GM21737 (cell line): ENCODE data around the gene LTK.

Experiments
- ATAC-seq: cut with Tn5 transposase; IDR thresholded peaks from one replicate; pipeline ENCODE4 v1.9.1; 2021; ENCODE audit warnings: mild to moderate bottlenecking, moderate library complexity; ENCODE audit not compliant: unreplicated experiment

The LTK gene

DNA sequence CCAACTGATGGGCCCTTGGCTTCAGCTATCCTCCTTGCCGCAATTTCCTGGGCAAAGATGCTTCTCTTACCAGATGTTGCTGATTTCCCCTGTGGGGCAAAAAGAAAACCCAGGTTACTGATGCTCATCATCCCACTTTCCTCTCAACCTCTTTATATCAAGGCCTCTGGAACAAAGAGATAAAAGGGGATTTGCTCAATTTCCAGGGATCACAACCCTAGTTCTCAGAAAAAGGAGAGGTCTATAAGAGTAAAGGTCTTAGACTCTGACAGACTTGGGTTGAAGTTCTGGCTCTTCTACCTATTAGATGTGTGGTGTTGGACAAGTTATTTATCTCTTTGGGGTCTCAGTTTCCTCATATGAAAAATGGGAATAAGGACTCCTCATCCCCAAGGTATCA is 21.9 kb upstream of the LTK start:
- no peak for ATAC-seq

DNA sequence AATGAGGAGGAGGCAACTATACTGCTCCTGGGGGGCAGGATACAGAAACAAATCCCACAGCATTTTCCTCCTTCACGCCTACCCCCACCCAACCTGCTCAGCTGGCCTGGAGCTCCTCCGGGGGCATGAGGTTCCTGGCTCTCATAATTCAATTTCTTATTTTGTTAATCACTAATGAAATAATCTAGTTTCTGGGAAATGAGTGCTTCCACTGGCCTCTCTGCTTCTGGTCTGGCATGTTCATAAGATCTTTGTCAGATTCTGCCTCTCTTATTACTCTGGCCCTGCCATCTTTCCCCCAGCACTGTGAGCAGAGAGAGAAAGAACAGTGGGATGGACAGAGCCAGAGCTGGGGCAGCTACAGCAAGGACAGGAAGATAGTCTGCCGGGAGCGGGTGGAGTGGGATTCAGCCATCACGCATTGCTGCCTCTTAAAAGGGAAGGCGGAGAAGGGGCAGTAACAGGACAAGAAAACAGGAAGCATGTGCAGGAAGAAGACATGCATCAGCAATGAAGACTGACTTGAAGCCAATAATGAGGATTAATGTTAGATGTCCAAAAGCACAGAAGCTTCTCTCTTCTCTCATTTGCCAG is 16.8 kb upstream of the LTK start:
- no peak for ATAC-seq

GRCh38 chr15:41523097-41523496 is 9.5 kb upstream of the LTK start:
- no peak for ATAC-seq

DNA sequence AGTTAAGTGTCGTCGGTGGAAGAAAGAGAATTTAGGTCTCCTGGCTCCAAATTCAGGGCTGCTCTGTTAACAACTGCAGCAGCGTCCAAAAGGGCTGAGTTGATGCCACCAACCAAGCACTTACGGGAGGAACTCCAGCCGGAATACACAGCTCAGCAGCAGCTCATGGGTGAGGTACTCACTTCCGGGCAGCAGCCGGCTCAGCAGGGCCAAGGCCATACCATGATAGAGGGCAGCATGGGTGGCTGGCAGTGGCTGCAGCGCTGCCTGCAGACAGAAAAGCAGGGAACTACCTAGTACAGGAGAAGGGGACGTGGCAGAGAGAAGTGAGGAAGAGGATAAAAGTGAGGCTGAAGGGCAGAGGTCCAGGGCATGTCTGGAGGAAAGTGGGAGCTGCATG is 8.0 kb upstream of the LTK start:
- ATAC-seq, result no peak

DNA sequence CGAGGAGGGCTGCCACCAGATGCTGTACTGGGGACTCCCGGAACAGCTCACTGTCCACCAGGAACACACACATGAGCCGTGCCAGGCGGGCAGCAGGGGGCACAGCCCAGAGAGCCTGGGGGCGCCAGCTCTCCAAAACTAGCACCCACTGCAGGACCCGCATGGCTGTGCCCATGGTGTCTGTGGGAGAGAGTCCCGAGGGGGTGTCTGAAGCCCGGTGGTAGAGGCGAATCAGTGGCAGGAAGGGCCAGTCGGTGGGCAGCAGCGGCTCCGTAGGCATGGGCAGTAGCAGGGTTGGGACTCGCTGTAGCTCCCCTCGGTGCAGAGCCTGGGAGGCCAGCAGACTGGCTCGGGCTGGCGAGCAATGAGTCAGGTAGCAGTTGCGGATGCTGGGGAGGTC is 7.0 kb upstream of the LTK start:
- no peak for ATAC-seq

DNA sequence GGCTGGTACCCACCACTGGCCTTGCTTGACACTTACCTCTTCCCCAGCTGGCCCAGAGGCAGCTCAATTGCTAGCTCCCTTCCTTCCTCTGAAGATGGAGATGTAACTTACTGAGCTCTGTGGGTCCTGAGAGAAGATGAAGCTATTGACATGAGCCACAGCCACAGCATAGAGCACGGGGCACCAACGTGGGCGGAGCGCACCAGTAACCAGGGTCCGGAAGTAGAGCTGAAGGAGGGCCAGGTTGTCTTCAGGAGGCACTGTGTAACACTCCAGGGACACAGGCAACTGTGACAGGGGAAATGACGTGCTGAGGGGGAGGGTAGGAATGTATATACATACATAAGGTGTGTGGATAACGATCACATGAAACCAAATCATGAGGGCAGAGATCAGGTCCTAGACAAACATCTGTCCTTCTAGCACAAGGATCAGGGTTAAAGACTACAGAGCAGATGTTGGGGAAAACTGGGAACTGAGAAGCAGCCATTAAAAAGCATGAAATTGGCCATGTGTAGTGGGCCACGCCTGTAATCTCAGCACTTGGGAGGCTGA is 4.3 kb upstream of the LTK start:
- no peak for ATAC-seq

DNA sequence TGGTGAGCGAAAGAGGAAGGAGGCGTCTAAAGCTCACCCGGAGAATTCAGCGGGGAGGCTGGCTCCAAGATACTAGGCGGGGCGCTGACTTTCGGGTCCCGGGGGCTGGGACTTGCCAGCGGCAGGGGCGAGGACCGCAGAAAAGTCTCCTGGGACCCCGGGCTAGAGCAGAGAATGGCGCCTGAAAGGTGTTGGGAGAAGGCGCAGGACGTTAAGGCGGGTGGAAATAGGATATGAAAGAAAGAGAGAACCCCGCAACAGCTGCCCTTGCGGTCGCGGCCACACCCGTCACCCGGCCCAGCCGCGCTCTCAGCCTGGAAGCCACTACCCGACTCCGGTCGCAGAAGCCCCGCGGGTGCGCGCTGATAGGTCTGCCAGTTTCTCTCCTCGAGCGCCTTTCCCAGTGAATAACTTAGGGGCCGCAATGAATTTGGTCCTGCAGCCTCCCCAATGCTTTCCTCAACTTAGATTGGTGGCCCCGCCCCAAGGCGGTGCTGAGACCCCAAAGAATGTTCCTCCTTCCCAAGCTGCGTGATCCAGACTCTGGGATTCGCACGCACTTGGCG is 604 bp downstream of the LTK start:
- ATAC-seq, result no peak

DNA sequence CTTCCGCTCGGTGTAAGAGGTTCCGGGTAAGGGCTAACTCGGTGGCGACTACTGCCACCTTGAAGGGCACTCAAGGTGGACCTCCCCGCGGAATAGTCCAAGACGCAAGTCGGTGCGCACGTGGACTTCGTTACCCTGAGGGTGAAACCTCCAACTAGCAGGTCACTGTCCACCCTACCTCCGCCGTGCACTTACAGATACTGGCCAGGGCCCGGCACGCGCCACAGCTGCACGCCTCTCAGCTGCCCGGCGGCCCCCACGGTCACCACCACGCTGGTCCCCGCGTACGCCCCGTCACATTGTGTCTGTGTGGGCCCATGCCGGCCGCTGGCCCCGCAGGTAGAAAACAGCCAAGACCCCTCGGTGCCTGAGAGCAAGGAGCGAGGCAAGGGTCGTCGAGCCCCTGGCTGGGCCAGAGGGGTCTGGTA is 1.1 kb downstream of the LTK start:
- ATAC-seq, result no peak

DNA sequence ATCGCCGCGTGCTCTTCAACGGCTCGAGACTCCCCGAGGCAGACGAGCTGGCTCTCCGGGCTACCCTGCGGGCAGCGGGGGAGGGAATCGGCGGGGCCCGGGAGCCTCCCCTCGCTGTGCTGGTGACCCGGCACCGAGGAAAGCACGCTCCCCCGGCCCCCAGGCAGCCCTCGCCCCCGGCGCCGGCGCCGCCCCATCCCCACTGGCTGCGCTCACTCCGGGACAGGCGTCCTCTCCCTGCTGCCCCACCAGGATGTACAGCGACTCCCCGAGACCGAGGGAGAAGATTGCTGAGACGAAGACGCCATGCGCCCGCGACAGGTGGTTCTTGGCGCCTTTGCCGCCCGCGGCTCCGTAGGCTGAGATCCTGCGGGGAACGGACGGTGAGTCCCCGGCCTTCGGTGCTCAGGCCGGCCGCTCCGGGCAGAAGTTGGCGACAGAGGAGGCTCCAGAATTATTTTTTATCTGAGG is 1.7 kb downstream of the LTK start:
- no peak for ATAC-seq

- ATAC-seq, result no peak
Measured at GRCh38 chr15:41511331-41511898, 2.2 kb downstream of the LTK start.

DNA sequence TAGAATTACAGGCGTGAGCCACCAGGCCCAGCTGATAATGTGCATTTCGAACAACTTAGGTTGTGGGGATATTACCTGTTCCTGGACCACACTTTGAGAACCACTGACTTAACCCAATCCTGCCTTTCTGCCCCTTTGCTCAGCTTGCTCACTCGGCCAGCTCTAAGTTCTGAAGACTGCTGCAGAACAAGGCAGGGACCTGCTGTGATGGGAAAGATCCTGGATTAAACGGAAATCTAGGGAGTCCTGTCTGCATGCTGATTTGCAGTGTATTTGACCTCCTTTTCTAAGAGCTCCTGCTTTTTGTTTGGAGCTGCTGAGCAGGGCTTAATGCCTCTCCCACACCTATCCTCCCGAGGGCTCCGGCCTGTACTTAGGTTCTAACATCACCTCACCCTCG is 2.9 kb downstream of the LTK start:
- no peak for ATAC-seq

GRCh38 chr15:41507820-41508290 is 5.8 kb downstream of the LTK start:
- ATAC-seq, result no peak

- ATAC-seq, result no peak
Measured at GRCh38 chr15:41506796-41507341, 6.8 kb downstream of the LTK start.

GRCh38 chr15:41505776-41506175 is 7.9 kb downstream of the LTK start:
- ATAC-seq, result no peak

GRCh38 chr15:41504751-41505492 is 8.7 kb downstream of the LTK start:
- no peak for ATAC-seq

DNA sequence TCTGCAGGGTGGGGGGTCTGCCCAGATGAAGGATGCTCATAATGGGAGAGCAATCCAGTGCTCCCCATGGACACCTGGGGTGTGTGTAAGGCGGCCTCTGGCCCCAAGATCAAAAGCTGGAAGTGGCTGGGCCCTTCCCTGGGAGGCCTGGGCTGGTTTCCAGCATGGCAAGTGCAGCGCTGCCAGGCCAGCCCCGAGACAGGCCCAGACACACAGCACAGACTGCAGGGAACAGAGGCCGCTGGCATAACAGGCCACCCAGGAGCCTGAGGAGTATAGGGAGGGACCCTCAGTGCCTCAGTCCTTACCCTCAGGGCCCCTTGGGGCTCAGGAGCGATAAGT is 10.0 kb downstream of the LTK start:
- no peak for ATAC-seq

DNA sequence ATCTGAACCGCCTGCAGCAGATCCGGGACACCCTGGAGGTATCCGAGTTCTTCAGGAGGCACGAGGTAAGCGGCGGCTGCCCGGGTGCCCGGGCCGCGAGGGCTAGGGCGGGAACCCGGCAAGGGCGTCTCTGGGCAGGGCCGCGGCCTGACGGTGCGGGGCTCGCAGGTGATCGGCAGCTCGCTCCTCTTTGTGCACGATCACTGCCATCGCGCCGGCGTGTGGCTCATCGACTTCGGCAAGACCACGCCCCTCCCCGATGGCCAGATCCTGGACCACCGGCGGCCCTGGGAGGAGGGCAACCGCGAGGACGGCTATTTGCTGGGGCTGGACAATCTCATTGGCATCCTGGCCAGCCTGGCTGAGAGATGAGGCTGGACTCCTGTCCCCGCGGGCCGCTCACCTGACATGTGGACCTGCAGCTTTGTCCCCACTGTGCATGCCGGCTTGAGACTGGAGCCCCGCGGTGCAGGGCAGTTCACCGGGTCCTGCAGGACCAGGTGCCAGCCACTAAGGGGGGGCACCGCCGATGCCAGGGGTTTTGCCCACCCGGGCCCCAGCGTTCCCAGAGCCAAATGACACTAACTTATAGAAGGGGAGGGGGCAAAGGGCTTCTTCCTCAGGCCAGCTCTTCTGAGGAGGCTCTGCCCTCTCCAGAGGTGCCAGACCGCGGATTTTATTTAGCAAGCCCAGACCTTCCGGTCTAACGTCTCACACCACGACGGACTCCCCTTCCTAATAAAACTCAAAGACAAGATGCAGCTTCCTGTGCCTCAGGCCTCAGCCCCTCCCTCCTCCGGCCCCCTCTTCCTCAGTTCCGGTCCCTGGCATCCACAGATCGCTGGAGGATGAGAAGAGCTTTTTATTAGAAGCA is 10.6 kb downstream of the LTK start:
- no peak for ATAC-seq

DNA sequence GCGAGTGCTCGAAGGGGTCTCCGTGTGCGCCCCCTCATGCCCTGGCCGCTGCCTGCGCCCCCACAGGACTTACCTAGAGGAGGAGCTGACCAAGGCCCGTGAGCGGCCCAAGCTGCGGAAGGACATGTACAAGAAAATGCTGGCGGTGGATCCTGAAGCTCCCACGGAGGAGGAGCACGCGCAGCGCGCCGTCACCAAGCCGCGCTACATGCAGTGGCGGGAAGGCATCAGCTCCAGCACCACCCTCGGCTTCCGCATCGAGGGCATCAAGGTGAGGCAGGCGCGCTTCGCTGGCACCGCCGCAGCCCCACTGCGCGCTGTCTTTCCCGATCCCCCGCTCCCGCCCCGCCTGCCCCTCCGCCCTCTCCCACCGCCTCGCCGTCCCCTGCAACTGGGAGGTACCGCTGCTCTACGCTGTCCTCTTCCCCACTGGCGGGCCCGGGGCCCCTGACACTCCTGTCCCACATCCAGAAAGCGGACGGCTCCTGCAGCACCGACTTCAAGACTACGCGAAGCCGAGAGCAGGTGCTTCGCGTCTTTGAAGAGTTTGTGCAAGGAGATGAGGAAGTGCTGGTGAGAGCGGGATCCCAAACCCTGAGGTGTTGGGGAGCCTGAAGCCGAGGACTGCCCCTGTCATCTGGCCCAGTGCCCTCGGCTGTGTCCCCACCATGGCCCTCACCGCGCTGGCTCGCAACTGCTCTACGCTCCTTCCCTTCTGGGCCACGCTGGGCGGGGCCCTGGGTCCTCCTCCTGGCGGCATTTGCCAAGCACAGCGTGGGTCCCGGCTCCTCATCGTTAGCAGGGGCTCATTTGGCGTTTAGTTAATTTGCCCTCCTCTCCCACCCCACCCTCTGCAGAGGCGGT is 11.5 kb downstream of the LTK start:
- ATAC-seq, result no peak

DNA sequence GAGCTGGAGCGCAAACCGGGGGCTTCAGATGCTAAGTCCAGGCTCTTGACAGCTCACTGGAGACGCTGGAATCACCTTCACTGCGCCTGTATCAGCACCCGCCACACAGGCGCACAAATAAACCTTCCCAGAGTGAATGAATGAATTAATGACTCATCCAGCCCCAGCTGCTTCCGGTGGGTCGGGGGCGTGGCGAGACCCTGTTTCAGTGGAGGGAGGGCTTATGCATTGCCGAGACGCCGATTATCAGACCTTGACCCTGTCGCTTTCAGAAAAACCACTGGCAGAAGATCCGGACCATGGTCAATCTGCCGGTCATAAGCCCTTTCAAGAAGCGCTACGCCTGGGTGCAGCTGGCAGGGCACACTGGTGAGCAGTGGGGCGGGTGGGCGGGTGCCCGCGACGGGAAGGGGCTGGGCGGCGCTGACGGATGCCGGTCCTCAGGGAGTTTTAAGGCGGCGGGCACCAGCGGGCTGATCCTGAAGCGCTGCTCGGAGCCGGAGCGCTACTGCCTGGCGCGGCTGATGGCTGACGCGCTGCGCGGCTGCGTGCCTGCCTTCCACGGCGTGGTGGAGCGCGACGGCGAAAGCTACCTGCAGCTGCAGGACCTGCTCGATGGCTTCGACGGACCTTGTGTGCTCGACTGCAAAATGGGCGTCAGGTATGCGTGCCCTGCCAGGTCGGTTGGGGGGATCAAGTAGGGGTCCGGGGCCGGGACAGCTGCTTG is 12.3 kb downstream of the LTK start:
- no peak for ATAC-seq
